Esophagus muscularis mucosa (tissue), 4 donors: ENCODE data around the gene DPP9. TPM values are rescaled to one million over a fixed set of nuclear protein-coding genes. Genes with fewer than 3 reads are reported as not detected.

Experiments used
- DNase-seq: peaks from one replicate; pipeline ENCODE4 v3.0.0-alpha.2; 2017; ENCODE audit errors: extremely low spot score
- H3K27ac ChIP-seq, 4 donors: fragments of 200-600 bp; sonication (generic); replicated peaks in 1 of 4; 1 replicate in 3 of 4; 2 replicates in 1 of 4; pipeline ENCODE4 v1.5.1; 2016 to 2019; ENCODE audit warnings: mild to moderate bottlenecking in 1 of 4
- H3K27me3 ChIP-seq, 4 donors: fragments of 200-600 bp; sonication (generic); one replicate each; pipeline versions ENCODE4 v1.5.1 to v1.6.0; 2016 to 2019
- H3K36me3 ChIP-seq, 4 donors: fragments of 200-600 bp; sonication (generic); one replicate each; pipeline ENCODE4 v1.5.1; 2016 to 2019
- H3K4me1 ChIP-seq, 4 donors: fragments of 200-600 bp; sonication (generic); one replicate each; pipeline ENCODE4 v1.5.1; 2016 to 2019
- H3K4me3 ChIP-seq, 4 donors: fragments of 200-600 bp; sonication (generic); 1 replicate in 2 of 4; 2 replicates in 2 of 4; pipeline ENCODE4 v1.5.1; 2016 to 2019; ENCODE audit warnings: mild to moderate bottlenecking in 4 of 4, moderate library complexity in 1 of 4
- H3K9me3 ChIP-seq, 4 donors: fragments of 200-600 bp; sonication (generic); 1 replicate in 3 of 4; 2 replicates in 1 of 4; pipeline ENCODE4 v1.5.1; 2016 to 2019
- EP300 ChIP-seq: sonication (generic); formaldehyde crosslinking; IDR thresholded peaks from one replicate; pipeline ENCODE4 v1.6.1; 2017; ENCODE audit warnings: antibody characterized with exemption
- POLR2A ChIP-seq: fragments of 450-650 bp; IDR thresholded peaks from one replicate; pipeline ENCODE4 v1.6.1; 2017; ENCODE audit warnings: antibody characterized with exemption, moderate library complexity, mild to moderate bottlenecking, low read depth
- POLR2AphosphoS5 ChIP-seq, 2 donors: sonication (generic); formaldehyde crosslinking; IDR thresholded peaks; one replicate each; pipeline ENCODE4 v1.6.1; 2017; ENCODE audit warnings: antibody characterized with exemption in 2 of 2
- WGBS: methylation state at CpG from one replicate; pipeline ENCODE4 v1.1.5; 2018; 5-methylcytosine and 5-hydroxymethylcytosine counted together
- intact Hi-C: fragments of 100-400 bp; cut with DNase I; formaldehyde crosslinking; loops from one replicate; pipeline ENCODE4 v1.15.1; 2023
- total RNA-seq, 4 donors: library from RNA; depleted of rRNA; stranded (reverse); fragments of >200 nt; gene quantifications; one replicate each; pipeline versions ENCODE4 v1.1.0 to v1.2.1, GENCODE V29; 2016
- TF ChIP-seq, protein P1 (sequence below), 3 experiments: fragments of 200-600 bp in 2 of 3; fragments of 450-650 bp in 1 of 3; sonication (generic) in 2 of 3; IDR thresholded peaks; one replicate each; pipeline ENCODE4 v1.5.1; 2017 to 2019; ENCODE audit warnings: antibody characterized with exemption in 3 of 3, mild to moderate bottlenecking in 2 of 3, moderate library complexity in 1 of 3

Gene DPP9
- 100 to 1,000 TPM in 1 of 4 donors, 10 to 100 TPM in 3; 42.4 to 106 (median 56.0) TPM for total RNA-seq

DNA sequence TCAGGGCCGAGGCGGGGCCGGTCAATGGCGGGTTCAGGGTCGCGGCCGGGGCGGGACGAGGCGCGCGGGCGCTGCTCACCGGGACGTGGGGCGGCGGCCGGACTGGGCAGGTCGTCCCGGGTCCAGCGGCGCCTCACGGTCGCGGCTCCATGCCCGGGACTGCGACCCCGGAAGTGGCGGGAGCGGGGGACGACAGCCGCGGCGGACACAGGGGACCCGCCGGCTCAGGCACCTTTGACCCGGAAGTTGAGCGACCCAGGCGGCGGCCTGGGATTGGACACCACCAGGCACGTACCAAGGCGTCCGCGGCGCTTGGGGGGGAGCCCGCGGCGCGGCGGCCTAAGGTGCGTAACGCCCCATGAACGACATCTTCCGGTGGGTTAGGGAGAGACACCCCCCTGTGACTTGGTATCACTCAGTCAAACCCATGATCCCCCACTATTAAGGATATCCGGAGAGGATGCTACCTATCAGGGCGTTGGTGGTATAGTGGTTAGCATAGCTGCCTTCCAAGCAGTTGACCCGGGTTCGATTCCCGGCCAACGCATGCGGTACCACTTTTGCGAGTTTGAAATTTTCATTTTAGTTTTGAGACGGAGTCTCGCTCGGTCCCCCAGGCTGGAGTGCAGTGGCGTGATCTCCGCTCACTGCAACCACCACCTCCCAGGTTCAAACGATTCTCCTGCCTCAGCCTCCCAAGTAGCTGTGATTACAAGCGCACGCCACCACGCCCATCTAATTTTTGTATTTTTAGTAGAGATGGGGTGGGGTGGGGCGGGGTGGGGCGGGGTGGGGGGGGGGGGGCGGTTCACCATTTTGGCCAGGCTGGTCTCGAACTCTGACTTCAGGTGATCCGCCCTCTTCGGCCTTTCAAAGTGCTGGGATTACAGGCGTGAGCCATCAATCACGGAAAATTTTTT, at the start of gene DPP9:
DPP9 (minus strand) TSS at position 248 of the 920 bp plus-strand sequence. CDS start 3,936 bp downstream, outside the sequence.
- Histone ChIP-seq H3K4me1 (peaks cover 15 to 44% (median 38%) of the 10 kb centered on the region in 4 donors), H3K4me3 (peak within 1 kb of the TSS; percentile 87 to 100 (median 96)), H3K27me3 (no peaks in the 10 kb centered on the region), H3K9me3 (no peaks in the 10 kb centered on the region), H3K36me3 (peaks cover 11 to 35% (median 29%) of the 10 kb centered on the region in 4 donors), H3K27ac (peak within 1 kb of the TSS; percentile 88 to 96 (median 92))
- under 1% methylated on average over 19 of the region's 79 CpGs for WGBS
- intact Hi-C loops = no loop called here
- TF ChIP-seq, protein P1, sequence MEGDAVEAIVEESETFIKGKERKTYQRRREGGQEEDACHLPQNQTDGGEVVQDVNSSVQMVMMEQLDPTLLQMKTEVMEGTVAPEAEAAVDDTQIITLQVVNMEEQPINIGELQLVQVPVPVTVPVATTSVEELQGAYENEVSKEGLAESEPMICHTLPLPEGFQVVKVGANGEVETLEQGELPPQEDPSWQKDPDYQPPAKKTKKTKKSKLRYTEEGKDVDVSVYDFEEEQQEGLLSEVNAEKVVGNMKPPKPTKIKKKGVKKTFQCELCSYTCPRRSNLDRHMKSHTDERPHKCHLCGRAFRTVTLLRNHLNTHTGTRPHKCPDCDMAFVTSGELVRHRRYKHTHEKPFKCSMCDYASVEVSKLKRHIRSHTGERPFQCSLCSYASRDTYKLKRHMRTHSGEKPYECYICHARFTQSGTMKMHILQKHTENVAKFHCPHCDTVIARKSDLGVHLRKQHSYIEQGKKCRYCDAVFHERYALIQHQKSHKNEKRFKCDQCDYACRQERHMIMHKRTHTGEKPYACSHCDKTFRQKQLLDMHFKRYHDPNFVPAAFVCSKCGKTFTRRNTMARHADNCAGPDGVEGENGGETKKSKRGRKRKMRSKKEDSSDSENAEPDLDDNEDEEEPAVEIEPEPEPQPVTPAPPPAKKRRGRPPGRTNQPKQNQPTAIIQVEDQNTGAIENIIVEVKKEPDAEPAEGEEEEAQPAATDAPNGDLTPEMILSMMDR (IDR thresholded peaks at IDR 0.05) = peak; percentile 12 to 35 (median 29)
- TF ChIP-seq POLR2AphosphoS5 (IDR thresholded peaks at IDR 0.05) (peak; percentile 83 to 90), POLR2A (peak; percentile 29), EP300 (no peak)
- peak; percentile 100 for DNase-seq

DNA sequence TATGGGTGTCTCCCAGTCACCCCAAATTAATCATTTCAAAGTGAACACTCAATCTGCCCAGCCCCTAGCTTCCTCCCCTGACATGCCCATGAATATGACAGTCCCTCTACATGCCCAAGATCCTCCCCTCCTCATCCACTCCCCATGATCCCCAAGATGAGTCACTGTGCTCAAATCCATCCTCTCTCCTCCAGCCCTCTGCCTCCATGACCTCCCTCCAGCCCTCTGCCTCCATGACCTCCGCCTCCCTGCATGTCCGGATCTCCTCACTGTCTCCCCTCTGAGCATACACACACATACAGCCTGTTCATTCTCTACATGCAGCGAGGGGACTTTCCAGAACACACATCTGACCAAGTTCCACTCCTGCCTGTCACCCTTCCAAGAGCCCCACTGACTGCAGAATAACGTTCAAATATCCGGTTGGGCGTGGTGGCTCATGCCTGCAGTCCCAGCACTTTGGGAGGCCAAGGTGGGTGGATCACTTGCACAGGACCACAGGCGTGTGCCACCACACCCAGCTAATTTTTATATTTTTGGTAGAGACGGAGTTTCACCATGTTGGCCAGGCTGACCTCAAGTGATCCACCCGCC, 49.5 kb upstream of the DPP9 start:
- H3K27me3 ChIP-seq = peaks cover 0 to 41% (median 0%) of the 10 kb centered on the region in 4 donors
- H3K4me3 ChIP-seq = no peak overlapping the region
- no peak overlapping the region for H3K27ac ChIP-seq
- peaks cover 0 to 4% (median 0%) of the 10 kb centered on the region in 4 donors for H3K4me1 ChIP-seq
- TF ChIP-seq, protein P1 (IDR thresholded peaks at IDR 0.05) = no peak
- TF ChIP-seq POLR2A (no peak), POLR2AphosphoS5 (IDR thresholded peaks at IDR 0.05) (no peak), EP300 (no peak)
- DNase-seq = no peak
- no peaks in the 10 kb centered on the region for H3K36me3 ChIP-seq
- H3K9me3 ChIP-seq = no peaks in the 10 kb centered on the region
- intact Hi-C loops = no loop called here
- 60% methylated on average over 9 of the region's 9 CpGs for WGBS

DNA sequence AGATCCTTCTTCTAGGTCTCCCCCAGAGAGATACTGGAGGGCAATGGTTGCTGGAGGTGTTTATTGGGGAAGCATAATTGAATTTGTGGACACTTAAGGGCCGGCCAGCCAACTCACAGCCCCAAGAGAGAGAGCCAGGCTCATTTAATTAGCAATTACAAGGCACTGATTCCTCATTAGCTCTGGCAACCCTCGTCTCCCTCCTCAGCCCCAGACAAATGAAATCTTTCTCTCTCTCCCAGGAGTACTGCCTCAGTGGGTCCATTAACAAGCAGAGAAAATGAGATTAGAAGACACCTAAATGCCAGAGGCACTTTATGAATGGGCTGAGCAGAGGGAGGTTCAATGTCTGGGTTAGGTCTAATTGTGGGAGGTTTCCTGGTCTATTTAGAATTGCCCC, 48.9 kb upstream of the DPP9 start:
- H3K27me3 ChIP-seq = peaks cover 0 to 37% (median 0%) of the 10 kb centered on the region in 4 donors
- peaks cover 0 to 4% (median 0%) of the 10 kb centered on the region in 4 donors for H3K4me1 ChIP-seq
- no peak overlapping the region for H3K27ac ChIP-seq
- intact Hi-C loops = no loop called here
- H3K36me3 ChIP-seq = no peaks in the 10 kb centered on the region
- no peak for TF ChIP-seq EP300
- DNase-seq = no peak
- no peaks in the 10 kb centered on the region for H3K9me3 ChIP-seq
- WGBS = 54% methylated on average over 2 of the region's 2 CpGs
- no peak overlapping the region for H3K4me3 ChIP-seq

DNA sequence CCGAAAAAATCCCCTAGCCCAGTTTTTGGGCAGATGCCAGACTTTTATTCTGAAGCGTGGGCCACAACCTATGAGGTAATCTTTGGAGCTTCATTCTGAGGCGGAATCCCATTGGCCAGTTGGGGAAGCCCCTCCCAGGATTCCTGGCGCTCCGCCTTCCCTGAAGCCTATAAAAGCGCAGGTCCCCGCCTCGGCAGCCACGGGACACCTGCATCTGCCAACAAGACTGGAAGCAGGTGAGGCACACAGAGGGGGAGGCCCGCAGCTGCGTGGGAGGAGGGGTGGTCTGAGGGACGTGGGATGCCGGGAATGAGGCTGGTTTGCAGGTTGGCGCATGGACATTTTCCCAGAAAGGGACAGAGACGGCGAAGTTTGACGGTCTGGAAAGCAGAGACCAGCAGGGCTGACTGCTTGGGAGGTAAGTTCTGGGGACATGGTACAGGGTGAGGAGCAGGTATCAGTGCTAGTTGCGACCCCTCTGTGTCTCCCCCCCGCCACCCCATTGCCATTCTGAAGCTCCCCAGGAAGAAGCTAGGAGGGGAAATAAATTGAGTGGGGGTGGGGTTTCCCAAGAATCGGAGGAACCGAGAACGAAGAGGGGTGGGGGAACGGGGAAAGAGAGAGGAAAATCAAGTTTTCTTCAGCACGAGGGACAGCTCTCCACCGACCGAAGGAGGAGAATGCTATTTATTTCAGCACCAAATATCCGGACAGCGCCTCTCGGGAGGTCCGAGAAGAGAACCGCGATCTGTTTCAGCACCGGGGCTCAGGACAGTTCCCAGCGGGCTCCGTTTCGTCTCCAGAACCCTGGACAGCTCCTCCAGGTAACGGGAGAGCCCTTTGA, 45.5 kb upstream of the DPP9 start:
- Histone ChIP-seq H3K4me3 (no peak overlapping the region), H3K27ac (peak overlapping the region in 1 of 4 donors; percentile 11), H3K27me3 (peaks cover 0 to 32% (median 0%) of the 10 kb centered on the region in 4 donors), H3K9me3 (no peaks in the 10 kb centered on the region), H3K36me3 (no peaks in the 10 kb centered on the region), H3K4me1 (peaks cover 0 to 4% (median 0%) of the 10 kb centered on the region in 4 donors)
- whole genome bisulfite sequencing = 10% methylated on average over 32 of the region's 37 CpGs
- no peak for DNase-seq
- intact Hi-C loops = no loop called here
- peak; percentile 52 to 60 for TF ChIP-seq POLR2AphosphoS5 (IDR thresholded peaks at IDR 0.05)
- no peak for TF ChIP-seq EP300

DNA sequence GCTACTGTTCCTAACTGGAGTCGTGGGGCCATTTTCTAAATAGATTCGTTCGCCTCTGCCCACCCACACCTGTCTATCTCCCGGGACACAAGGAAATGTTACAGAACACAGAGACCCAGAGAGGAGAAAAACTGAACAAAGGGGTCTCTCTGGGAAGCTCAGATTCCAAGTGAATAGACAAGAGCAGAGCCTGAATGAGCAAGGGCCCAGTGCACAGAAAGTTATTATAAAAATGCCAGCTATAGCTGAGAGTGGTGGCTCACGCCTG, 40.7 kb upstream of the DPP9 start:
- TF ChIP-seq EP300 (no peak), POLR2A (no peak), POLR2AphosphoS5 (IDR thresholded peaks at IDR 0.05) (no peak)
- TF ChIP-seq, protein P1 (IDR thresholded peaks at IDR 0.05) = no peak
- no peak for DNase-seq
- H3K36me3 ChIP-seq = no peaks in the 10 kb centered on the region

More for the DNA sequence above, 40.7 kb upstream of the DPP9 start:
- Histone ChIP-seq H3K4me1 (peaks cover 10 to 17% (median 12%) of the 10 kb centered on the region in 4 donors), H3K9me3 (no peaks in the 10 kb centered on the region), H3K27me3 (peaks cover 0 to 43% (median 2%) of the 10 kb centered on the region in 4 donors), H3K27ac (no peak overlapping the region), H3K4me3 (no peak overlapping the region)
- WGBS = 51% methylated on average over 5 of the region's 5 CpGs
- intact Hi-C loops = no loop called here
